Activated naive CD4-positive, alpha-beta T cell treated with anti-CD3 and anti-CD28 coated beads, Interleukin-2, amount 50 U/mL, for 72 hours (primary cell): Measurements from ENCODE around the gene KLK8. TPM values are rescaled to one million over a fixed set of nuclear protein-coding genes. Genes with fewer than 3 reads are reported as not detected.
A peak's percentile ranks its signal among the peaks of the same experiment; 100 is the strongest.
"Not testable (repeated sequence)": the region's sequence is repeated elsewhere in the genome, so short reads cannot be mapped to it uniquely, and the experiment has no call there.

ENCODE experiments used
- ATAC-seq, 2 donors: fragments of 150-1000 bp; cut with Tn5 transposase; 2 replicates each; pipeline ENCODE4 v1.10.0; 2021; ENCODE audit warnings: mild to moderate bottlenecking in 2 of 2, moderate library complexity in 2 of 2
- DNase-seq, 2 donors: peaks; one replicate each; pipeline ENCODE4 v3.0.0; 2021 to 2022; ENCODE audit warnings: low spot score in 2 of 2
- H3K27ac Mint-ChIP-seq, 2 donors: one replicate each; pipeline ENCODE4 v1.8.0; 2022; ENCODE audit warnings: mild to moderate bottlenecking in 2 of 2, mixed read lengths in 2 of 2
- H3K36me3 Mint-ChIP-seq, 2 donors: one replicate each; pipeline ENCODE4 v1.8.0; 2022; ENCODE audit warnings: mixed read lengths in 2 of 2
- H3K9me3 Mint-ChIP-seq, 2 donors: one replicate each; pipeline ENCODE4 v1.8.0; 2022; ENCODE audit warnings: mixed read lengths in 2 of 2
- total RNA-seq, 2 donors: library from RNA; stranded (reverse); gene quantifications; one replicate each; pipeline ENCODE4 v1.2.3, GENCODE V29; 2022

The KLK8 gene
- total RNA-seq, 2 donors from 2014 or later, result not detected

DNA sequence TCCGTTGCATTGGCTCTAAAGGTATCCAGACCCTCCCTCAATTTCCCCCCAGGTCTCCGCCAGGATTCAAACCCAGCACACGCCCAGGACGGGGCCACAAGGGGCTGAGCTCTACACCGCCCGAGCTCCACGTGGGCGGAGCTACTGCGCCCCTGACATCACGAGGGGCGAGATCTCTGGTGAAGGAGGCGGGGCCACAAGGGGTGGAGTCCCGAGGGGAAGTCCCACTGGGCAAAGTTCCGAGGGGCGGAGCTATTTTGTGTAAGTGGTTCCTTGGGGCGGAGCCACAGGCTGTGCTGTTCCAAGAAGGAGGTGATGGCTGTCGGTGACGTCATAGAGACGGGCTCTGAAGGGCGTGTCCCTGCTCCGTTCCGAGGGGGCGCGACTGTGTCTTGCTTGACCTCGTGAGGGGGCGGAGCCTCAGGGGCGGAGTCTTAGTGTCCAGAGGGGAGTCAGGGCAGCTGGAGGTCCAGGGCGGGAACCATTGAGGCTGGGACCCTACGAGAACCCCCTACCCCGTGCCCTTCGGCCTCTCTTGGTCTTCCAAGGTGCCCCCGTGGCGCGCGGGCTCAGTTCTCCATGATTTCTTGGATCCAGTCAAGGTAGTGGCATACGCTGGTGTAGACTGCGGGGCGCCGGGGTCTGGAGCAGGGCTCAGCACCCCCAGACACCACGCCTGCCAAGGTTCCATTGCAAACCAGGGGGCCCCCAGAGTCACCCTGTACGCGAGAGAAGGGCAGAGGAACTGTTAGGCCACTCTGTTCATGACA lies 1.3 kb upstream of the KLK8 start:
- Mint-ChIP-seq H3K36me3 (no peaks in the 10 kb centered on the region), H3K9me3 (no peaks in the 10 kb centered on the region), H3K27ac (peak overlapping the region in 1 of 2 donors; percentile 36)
- peak in 1 of 2 donors; percentile 63 for ATAC-seq
- peak in 1 of 2 donors; percentile 26 for DNase-seq

DNA sequence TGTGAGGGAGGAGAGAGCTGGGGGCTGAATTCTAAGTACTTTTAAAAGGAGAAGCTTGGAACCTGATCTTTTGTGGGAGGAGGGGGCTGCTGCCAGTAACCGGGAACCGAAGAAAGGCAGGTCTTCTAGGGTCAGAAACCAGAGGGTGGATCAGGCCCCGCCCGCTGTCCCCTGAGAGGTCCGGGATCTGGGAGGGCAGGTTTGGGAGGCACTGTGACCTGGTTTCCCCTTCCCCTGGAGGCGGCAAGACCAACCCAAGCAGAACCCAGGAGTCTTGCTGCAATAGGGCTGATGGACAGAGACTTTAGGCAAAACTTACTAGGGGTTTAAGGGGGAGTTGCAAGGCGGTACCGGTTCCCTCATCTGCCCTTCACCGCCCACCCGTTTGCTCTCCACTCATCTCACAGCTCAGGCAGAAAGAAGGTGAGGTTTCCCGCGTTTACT lies 707 bp upstream of the KLK8 start:
- H3K9me3 Mint-ChIP-seq, result no peaks in the 10 kb centered on the region
- H3K27ac Mint-ChIP-seq, result no peak overlapping the region
- DNase-seq (no peak), ATAC-seq (no peak)
- H3K36me3 Mint-ChIP-seq, result no peaks in the 10 kb centered on the region

DNA sequence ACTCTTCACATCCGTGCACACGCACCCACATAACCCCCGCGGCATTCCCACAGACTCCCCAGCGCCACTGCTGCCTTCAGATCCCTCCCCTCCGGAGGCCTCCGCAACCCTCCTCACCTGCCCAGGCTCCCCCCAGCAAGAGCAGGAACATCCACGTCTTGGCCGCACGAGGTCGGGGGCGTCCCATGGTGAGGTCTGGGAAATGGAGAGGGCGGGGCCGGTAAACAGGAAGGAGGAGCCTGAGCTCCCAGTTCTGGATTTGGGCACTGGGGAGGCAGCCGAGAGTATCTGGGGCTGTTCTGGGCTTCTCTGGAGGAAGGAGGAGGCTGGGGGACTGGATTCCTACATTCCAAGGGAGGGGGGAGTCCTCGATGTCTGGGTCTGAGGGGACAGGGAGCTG lies 423 bp downstream of the KLK8 start:
- no peak overlapping the region for H3K27ac Mint-ChIP-seq
- H3K36me3 Mint-ChIP-seq, result no peaks in the 10 kb centered on the region
- no peak for ATAC-seq
- DNase-seq, result no peak
- no peaks in the 10 kb centered on the region for H3K9me3 Mint-ChIP-seq

DNA sequence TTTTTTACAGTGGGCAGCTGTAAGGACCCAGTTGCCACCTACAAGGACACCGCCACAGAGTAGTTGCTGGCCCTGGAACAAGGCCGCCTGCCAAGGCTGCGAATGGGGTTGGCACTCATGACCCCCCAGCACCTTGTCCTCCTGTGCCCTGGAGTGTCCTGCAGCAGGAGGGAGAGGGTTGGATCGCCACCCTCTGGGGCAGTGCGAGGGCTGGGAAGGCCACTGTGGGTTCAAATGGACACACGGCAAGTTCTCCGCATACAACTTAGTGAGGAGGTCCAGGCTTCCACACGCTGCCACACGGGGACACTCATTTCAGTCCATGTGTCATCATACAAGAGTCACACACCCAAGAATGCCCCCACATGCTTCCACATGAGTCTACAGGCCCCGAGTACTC lies 978 bp downstream of the KLK8 start:
- Mint-ChIP-seq H3K36me3 (no peaks in the 10 kb centered on the region), H3K9me3 (no peaks in the 10 kb centered on the region), H3K27ac (no peak overlapping the region)
- DNase-seq (no peak), ATAC-seq (no peak)

DNA sequence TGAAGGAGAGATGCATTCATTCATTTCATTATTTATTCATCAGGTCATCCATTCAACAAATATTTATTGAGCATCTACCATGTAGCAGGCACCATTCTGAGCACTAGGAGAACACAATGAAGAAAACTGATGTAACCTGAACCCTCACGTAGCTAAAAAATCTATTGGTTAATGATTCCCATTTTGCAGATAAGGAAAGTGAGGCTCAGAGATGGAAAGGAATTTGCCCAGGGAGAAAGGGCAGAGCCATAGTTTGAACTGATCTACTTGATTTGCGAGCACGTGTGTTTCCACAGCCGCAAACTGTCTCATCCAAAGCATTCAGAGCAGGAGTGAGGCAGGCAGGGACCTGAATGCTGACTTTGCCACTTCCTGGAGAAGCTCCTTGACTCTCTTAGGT lies 2.7 kb downstream of the KLK8 start:
- Mint-ChIP-seq H3K9me3 (no peaks in the 10 kb centered on the region), H3K36me3 (no peaks in the 10 kb centered on the region), H3K27ac (no peak overlapping the region)
- ATAC-seq (no peak), DNase-seq (no peak)

DNA sequence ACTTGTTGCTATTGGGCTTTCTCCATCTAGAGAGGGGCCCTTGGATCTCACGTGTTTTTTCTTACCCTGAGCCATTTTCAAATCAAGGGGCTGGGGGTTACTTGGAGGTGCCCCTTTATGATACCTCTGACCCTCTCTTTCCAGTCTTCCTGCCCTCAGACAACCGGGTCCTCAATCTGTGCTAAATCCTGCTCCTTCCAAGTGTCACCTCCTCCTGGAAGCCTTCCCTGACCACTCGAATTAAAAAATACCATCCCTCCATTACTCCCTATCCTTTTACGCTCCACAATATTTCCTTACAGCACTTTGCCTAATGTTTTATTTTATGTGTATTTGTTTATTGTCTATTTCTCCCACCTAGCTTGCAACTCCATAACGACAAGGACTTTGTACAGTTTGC lies 3.3 kb downstream of the KLK8 start:
- ATAC-seq (no peak), DNase-seq (no peak)
- H3K9me3 Mint-ChIP-seq, result no peaks in the 10 kb centered on the region
- no peak overlapping the region for H3K27ac Mint-ChIP-seq
- no peaks in the 10 kb centered on the region for H3K36me3 Mint-ChIP-seq

DNA sequence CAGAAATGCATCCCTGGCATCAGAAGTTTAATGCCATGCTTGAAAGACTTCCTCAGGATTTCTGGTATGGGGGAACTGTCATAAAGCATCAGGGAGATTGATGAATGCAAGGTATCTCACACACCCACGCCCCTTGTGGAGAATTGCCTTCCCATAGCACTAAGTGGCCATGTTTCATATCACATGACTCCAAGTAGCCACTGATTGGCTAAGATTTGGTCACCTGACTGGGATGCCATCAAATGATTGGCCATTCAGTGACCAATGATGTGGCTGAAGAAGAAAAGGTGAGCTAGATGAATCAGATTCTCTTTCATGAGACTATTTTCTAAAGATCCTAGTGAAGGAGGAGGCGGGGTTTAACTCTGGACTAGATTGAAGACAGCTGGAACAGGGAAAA lies 7.3 kb downstream of the KLK8 start:
- ATAC-seq (no peak), DNase-seq (no peak)
- no peak overlapping the region for H3K27ac Mint-ChIP-seq
- no peaks in the 10 kb centered on the region for H3K9me3 Mint-ChIP-seq
- H3K36me3 Mint-ChIP-seq, result no peaks in the 10 kb centered on the region

DNA sequence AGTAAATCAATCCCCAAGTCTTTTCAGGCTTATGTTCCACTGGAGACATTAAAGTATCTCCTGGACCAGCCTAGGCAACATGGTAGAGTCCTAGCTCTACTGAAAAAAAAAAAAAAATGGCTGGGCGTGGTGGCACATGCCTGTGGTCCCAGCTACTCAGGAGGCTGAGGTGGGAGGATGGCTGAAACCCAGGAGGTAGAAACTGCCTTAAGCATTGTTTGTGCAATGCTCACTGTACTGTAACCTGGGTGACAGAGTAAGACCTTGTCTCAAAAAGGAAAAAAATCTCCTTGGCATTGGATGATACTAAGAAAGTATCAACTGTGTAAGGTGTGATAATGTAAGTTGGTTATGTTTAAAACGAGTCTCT lies 8.8 kb downstream of the KLK8 start:
- DNase-seq (no peak), ATAC-seq (no peak)
- Mint-ChIP-seq H3K27ac (no peak overlapping the region), H3K9me3 (no peaks in the 10 kb centered on the region), H3K36me3 (no peaks in the 10 kb centered on the region)

DNA sequence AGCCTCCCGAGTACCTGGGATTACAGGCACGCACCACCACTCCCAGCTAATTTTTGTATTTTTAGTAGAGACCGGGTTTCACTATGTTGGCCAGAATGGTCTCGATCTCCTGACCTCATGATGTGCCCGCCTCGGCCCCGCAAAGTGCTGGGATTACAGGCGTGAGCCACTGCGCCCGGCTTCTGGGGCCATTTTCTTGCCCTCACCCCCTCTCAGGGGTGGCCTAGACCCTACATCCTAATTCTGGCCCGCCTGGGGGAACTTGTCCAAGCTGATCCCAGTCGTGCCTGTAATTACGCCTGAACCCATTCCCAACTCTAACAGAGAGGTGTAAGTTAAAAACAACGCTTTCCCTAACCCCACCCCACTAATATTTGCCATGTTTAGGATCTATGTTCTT lies 17.0 kb downstream of the KLK8 start:
- H3K36me3 Mint-ChIP-seq, H3K9me3 Mint-ChIP-seq, DNase-seq, H3K27ac Mint-ChIP-seq, ATAC-seq: not testable (repeated sequence)

DNA sequence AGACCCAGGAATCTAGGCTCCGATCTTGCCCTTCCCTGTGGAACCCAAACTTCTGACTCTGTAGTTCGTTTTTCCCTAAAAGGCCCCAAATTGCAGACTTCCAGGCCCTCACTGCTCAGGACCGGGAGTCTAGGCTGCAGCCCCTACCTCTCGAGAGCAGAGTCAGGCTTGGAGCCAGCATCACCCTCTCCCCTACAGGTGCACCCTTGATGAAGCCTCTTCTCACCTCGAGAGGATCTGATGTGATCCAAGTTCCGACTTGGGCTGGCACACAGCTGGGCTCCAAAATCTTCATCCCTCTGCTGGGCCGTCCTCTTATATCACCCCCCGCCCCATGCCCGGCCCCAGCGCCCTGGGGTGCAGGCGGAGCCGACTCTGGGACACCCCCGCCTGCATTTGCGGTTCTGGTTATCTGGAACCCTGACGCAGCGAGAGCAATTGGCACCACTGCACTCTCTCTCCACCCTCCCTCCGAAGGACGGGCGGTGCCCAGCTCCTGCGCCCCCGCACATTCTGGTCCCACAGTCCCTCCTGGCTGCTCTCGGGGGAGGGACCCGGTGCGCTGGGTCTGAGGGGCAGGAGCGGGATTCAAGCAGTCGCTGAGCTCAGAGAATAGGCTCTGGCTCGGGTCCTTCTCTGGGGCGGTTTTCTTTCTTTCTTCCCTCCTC lies 17.6 kb downstream of the KLK8 start, which contains the start of gene KLK7:
KLK7 (minus strand) TSS at position 293 of the 668 bp plus-strand sequence. CDS start 1,518 bp downstream, outside the sequence.
- Mint-ChIP-seq H3K36me3 (no peaks in the 10 kb centered on the region), H3K9me3 (no peaks in the 10 kb centered on the region), H3K27ac (no peak within 1 kb of the TSS)
- ATAC-seq (no peak), DNase-seq (no peak)

DNA sequence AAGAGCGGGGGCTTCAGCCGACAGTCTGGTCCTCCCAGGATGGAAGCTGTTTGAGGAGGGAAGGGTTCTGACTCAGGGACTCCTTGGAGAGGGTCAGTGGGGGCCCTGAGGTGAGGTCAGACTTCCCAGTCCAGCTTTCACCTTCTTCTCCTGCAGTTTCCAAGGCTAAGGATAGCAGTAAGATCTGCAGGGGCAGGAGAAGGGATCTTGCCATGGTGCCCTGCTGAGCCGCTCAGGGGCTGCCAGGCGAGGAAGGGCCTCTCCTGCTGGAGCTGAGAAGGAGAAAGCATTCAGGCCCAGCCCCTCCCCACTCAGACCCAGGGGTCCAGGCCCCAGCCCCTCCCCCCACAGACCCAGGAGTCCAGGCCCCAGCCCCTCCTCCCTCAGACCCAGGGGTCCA lies 19.2 kb downstream of the KLK8 start:
- Mint-ChIP-seq H3K36me3 (no peaks in the 10 kb centered on the region), H3K27ac (no peak overlapping the region), H3K9me3 (no peaks in the 10 kb centered on the region)
- DNase-seq (no peak), ATAC-seq (no peak)

DNA sequence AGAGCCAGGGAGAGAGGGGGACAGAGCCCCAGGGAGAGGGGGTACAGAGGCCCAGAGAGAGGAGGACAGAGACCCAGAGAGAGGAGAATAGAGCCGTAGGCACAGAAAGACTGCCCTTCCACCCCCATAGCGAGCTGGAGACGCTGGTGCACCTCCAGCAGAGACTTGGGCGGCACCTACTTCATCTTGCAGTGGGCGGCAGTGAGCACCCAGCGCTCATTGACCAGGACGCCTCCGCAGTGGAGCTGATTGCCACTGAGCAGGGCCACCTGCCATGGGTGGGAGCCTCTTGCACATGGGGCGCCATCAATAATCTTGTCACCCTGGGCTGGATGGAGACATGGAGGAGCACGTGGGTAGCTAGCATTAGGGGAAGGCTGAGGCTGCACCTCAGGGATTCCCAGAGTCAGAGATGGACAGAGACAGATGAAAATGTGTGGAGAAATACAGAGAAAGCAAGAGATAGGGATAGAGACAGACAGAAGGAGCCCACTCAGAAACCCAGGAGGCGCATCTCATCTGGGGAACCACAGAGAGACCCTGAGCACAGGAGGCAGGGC lies 19.7 kb downstream of the KLK8 start:
- Mint-ChIP-seq H3K36me3 (no peaks in the 10 kb centered on the region), H3K27ac (peak overlapping the region; percentile 19 to 46), H3K9me3 (no peaks in the 10 kb centered on the region)
- DNase-seq (no peak), ATAC-seq (no peak)

DNA sequence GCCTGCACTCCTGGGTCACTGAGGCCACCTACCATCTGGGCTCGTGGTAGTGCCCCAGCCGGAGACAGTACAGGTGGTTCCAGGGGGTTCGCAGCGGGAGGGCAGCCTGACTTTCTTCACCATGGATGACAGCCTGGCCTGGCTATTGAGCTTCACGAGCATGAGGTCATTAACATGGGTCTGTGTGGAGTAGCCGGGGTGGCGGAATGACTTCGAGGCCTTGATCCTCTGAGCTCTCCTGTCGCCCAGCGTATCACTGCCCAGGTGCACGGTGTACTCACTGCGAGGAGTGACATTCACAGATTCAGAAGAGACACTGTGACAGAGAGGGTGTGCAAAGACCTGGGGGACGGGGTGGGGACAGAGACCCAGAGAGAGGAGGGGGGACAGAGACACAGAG lies 21.2 kb downstream of the KLK8 start:
- Mint-ChIP-seq H3K9me3 (no peaks in the 10 kb centered on the region), H3K36me3 (no peaks in the 10 kb centered on the region), H3K27ac (no peak overlapping the region)
- ATAC-seq (no peak), DNase-seq (no peak)

DNA sequence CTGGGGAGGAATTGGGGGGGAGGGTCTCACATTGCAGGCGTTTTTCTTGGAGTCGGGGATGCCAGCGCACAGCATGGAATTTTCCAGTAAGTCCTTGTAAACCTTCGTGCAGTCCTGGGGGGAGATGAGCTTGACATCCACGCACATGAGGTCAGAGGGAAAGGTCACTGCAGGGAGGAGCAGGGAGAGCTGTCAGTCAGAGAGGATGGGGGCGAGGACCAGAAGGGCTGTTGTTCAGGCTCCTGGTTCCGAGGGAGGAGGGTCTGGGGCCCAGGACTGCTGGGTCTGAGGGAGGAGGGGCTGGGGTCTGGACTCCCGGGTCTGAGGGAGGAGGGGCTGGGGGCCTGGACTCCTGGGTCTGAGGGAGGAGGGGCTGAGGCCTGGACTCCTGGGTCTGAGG lies 21.6 kb downstream of the KLK8 start:
- H3K27ac Mint-ChIP-seq, result no peak overlapping the region
- H3K36me3 Mint-ChIP-seq, result no peaks in the 10 kb centered on the region
- ATAC-seq (no peak), DNase-seq (no peak)
- no peaks in the 10 kb centered on the region for H3K9me3 Mint-ChIP-seq

DNA sequence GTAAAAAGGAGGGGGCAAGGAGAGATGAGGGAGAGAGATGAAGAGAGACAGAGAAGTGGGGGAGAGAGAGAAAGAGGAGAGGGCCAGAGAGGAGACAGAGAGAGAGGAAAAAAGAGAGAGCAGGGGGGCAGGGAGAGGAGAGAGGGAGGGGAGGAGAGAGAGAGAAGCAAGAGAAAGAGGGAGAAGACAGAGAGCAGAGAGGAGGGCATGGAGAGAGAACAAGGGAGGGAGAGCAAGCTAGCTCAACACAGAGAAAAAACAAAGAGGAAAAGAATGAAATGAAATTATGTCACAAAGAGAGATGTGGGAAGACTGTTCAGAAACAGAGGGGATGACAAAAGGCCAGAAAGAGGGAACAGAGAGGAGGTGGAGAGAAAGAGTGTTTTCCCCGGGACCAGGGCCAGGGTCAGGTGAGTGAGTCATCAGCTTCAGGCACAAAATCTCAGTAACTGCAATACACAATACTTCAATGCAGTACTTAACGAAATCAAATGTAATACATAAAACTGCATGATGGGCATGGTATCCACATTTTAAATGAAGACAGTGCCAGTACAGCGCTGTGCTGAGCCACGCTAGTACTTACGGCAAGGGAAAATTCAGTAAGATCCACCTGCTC lies 22.5 kb downstream of the KLK8 start:
- no peaks in the 10 kb centered on the region for H3K36me3 Mint-ChIP-seq

DNA sequence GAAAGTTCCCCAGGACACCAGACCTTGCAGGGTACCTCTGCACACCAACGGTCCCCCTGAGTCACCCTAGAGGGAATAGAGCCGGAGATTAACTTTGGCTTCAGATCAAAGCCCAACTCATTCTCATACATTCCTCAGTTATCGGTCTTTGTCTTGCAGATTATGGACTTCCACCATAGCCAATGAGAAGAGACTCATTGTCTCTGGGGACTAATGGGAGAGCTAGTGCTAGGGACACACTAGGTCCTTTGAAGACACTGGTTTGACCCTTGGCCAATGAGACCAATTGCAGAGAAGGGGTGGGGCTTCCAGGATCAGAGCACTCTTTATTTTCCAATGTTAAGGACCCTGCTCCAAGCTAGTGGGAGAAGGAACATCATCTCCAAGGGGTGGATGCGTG lies 23.8 kb downstream of the KLK8 start:
- DNase-seq (no peak), ATAC-seq (no peak)
- Mint-ChIP-seq H3K27ac (no peak overlapping the region), H3K36me3 (no peaks in the 10 kb centered on the region), H3K9me3 (no peaks in the 10 kb centered on the region)

More for the DNA sequence above, 22.5 kb downstream of the KLK8 start:
- DNase-seq, result no peak
- ATAC-seq, result no peak
- no peak overlapping the region for H3K27ac Mint-ChIP-seq
- H3K9me3 Mint-ChIP-seq, result no peaks in the 10 kb centered on the region

DNA sequence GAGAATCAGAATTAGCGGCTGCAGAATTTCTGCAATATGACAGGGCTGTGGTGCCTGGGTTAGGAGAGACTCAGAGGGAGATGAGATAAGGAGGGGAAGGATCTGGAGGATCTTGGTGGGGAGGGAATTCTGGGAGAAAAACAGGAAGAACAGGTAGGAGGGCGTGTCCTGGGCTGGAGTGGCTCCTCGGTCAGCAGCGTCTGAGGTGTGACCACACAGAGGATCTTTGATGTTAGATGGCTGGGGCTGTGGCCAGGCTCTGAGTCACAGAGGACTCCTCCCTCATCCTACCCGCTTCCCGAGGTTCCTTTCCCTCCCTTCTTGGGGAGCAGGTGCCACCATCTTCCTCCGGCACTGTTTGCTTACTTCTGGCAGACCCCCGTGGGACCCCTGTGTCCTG lies 25.6 kb downstream of the KLK8 start:
- ATAC-seq (no peak), DNase-seq (no peak)
- Mint-ChIP-seq H3K27ac (no peak overlapping the region), H3K9me3 (no peaks in the 10 kb centered on the region), H3K36me3 (no peaks in the 10 kb centered on the region)
